GM19023 (cell line): ENCODE results near the gene IGF2BP2.
"Not testable (repeated sequence)": the region's sequence is repeated elsewhere in the genome, so short reads cannot be mapped to it uniquely, and the experiment has no call there.

Experiments used
- ATAC-seq: cut with Tn5 transposase; IDR thresholded peaks from one replicate; pipeline ENCODE4 v1.9.1; 2021; ENCODE audit warnings: mild to moderate bottlenecking, moderate library complexity; ENCODE audit not compliant: unreplicated experiment

Gene IGF2BP2

DNA sequence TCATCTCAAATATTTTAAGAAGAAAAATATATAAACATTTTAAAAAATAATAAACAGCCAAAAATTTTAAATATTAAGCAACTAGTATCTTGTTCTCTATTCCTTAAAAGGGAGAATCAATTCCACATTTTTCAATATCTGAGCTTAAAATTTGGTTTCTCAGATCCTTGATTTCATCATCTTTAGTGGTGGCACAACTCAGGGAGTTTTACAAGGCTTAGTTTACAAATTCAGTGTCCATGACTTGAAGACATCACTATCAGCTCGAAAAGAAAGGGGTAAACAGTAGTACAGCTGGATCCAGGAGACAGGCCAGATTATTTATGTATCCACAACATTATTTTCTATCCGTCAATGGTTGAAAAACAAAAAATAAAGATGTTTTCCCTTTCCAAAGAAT, 11.6 kb downstream of the IGF2BP2 start:
- ATAC-seq = no peak

DNA sequence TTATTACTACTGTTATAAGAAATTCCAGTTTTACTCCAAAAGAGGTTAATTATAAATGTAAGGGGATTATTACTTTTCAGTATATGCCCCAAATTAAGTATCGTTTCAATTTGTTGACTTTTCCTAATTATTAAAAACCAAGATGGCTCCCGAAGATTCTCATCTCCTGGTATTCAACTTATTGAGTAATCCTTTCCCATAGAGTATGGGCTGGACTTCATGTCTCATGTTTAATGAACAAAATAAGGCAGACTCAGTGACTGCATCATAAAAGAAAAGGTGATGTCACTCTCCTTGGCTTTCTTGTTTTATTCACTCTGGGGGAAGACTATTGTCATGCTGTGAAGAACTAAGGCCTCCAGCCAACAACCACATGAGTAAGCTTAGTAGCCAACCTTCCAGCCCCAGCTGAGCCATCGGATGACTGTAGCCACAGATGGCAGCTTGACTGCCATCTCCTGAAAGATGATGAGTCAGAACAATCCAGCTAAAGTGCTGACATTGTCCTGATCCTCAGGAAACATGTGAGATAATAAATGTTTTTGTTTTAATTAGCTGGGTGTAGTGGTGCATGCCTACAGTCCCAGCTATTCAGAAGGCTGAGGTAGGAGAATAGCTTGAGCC, 17.3 kb downstream of the IGF2BP2 start:
- no peak for ATAC-seq

DNA sequence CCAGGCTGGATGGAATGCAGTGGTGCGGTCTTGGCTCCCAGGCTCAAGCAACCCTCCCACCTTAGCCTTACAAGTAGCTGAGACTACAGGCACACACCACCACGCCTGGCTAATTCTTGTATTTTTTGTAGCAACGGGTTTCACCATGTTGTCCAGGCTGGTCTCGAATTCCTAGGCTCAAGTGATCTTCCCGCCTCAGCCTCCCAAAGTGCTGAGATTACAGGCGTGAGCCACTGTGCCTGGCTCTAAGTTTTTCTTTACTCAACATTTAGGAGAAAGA, 26.1 kb downstream of the IGF2BP2 start:
- not testable (repeated sequence) for ATAC-seq

GRCh38 chr3:185797993-185798830, 26.6 kb downstream of the IGF2BP2 start:
- ATAC-seq = no peak

GRCh38 chr3:185797108-185797881, 27.5 kb downstream of the IGF2BP2 start:
- ATAC-seq = no peak

GRCh38 chr3:185796431-185797107, 28.3 kb downstream of the IGF2BP2 start:
- no peak for ATAC-seq

- ATAC-seq = no peak
Observed at GRCh38 chr3:185793381-185793780, 31.5 kb downstream of the IGF2BP2 start.

DNA sequence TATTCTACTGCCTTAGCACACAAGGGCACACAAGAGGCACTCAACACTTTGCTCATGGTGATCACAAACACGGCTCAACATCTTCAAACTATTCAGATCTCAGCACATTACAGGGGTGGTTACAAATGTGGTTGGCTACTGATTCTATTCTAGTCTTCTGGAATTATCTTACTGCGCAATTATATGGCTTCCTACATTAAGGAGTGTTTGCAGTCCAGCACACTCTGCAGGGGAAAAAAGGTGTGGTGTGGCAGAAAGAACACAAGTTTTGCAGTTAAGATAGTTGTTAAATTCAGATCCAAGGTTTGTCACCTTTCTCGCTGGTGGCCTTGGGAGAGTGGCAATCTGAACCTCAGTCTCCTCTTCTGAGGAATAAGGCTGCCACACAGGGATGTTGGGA, 31.9 kb downstream of the IGF2BP2 start:
- no peak for ATAC-seq

DNA sequence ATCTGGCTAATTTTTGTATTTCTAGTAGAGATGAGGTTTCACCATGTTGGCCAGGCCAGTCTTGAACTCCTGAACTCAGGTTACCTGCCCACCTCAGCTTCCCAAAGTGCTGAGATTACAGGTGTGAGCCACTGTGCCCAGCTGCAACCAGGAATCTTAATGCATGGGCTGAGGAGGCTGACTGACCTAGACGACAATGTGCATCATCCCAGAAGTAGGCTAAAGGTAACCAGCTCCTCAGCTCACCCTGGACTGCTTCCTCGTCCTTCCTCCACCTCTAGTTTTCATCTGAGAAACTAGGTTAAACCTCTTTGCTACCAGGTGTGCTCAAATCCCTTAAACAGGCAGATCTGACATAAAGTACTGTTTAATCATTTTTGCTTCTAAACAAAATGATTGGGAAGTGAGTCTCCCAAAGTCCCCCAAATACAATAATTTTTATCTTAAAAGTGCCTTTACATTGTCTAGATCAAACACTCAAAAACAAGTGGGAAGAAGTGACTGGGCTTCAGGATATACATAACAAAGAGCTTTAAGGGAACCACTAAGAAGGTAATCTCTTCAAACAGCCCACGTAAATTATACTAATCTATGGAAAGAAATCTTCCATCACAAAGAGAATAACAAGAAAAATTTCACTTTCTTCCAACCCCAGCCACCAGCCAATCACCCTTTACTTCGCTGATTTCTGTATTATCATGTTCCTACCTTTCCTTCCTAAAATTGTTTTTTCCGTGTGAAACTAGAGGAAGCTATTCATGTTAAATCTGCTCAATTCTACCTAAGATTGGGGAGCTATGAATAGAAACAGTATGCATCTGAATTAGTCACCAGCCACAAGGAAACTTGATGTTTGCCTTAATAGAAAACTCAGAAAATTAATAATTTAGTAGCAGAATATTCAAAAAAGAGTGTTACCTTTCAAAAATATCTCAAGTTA, 34.7 kb downstream of the IGF2BP2 start:
- ATAC-seq = no peak

GRCh38 chr3:185789134-185789533, 35.7 kb downstream of the IGF2BP2 start:
- no peak for ATAC-seq

GRCh38 chr3:185788292-185788691, 36.5 kb downstream of the IGF2BP2 start:
- ATAC-seq = no peak

DNA sequence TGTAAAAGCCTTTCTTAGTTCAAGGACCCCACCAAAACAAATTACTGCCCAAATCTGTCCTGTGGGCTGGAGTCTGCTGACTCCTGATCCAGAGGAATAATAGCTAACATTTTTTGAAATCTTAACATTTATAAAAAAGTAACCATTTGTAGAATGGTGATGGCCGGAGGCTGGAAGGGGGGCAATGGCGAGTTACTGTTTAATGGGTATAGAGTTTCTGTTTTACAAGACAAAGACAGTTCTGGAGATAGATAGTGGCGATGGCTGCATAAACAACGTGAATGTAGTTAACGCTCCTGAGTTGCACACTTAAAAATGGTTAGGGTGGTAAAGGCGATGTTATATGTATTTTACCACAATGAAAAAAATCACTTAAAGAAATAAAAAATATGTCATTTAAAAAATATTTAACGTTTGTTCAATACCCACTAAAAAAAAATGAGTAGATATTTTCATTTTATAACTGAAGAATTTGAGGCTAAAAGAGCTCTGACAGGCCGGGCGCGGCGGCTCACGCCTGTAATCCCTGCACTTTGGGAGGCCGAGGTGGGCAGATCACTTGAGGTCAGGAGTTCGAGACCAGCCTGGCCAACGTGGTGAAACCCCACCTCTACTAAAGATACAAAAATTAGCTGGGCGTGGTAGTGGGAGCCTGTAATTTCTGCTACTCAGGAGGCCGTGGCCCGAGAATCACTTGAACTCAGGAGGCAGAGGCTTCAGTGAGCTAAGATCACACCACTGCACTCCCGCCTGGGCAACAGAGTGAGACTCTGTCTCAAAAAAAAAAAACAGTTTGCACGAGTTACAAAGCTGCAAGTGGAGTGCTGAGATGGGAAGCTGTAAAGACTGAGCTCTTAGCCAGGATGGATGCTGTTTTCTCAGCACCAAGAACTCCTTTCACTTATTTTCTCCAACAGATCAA, 37.6 kb downstream of the IGF2BP2 start:
- ATAC-seq = no peak

- not testable (repeated sequence) for ATAC-seq
Observed at GRCh38 chr3:185786258-185786657, 38.6 kb downstream of the IGF2BP2 start.

GRCh38 chr3:185784317-185784716, 40.5 kb downstream of the IGF2BP2 start:
- no peak for ATAC-seq

- ATAC-seq = no peak
Observed at GRCh38 chr3:185781759-185782158, 43.1 kb downstream of the IGF2BP2 start.

DNA sequence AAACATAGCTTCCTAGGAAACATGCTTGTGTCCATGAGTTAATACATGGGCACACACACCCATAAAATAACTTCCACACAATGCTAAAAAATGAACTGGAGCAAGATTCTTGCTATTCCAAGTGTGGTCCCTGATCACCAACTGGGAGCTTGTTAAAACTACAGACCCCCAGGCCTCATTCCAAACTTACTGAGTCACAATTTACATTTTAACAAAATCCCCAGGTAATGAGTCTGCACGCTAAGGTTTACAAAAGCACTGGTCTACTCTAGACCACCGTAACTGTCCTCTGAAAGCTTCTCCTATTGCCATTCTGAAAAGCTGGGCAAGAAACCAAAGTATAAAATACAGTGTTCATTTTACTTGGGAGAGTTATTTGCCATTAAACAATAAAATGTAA, 45.4 kb downstream of the IGF2BP2 start:
- no peak for ATAC-seq

GRCh38 chr3:185778821-185779220, 46.0 kb downstream of the IGF2BP2 start:
- no peak for ATAC-seq

DNA sequence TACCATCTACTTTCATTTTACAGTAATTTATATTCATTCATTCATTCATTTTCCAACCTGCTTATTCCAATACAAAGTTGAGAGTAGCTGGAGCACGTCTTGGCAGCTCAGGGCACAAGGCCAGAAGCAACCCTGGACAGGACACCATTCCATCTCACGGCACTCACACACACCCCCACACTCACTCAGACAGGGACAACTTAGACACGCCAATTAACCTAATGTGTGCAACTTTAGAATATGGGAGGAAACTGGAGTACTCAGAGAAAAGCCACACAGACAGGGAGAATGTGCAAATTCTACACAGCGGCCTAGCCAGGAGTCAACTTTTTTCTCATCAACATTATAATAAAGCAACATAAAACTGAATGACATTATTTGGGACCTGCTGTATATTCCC, 46.7 kb downstream of the IGF2BP2 start:
- no peak for ATAC-seq

- no peak for ATAC-seq
Observed at GRCh38 chr3:185770109-185770508, 54.7 kb downstream of the IGF2BP2 start.
